GM12865 (cell line): ENCODE measurements around the gene CNKSR2.

Source experiments
- DNase-seq: peaks from one replicate; pipeline ENCODE4 v3.0.0; 2010; ENCODE audit warnings: low read depth
- H3K4me3 ChIP-seq: 2 replicates; pipeline ENCODE4 v1.5.1; 2011; ENCODE audit warnings: mild to moderate bottlenecking, low read depth, low read length, control low read depth
- CTCF ChIP-seq: IDR thresholded peaks from 2 replicates; pipeline ENCODE4 v1.5.1; 2011; ENCODE audit warnings: low read length, control low read depth, low read depth, inconsistent platforms; ENCODE audit not compliant: insufficient read depth; ENCODE audit errors: missing control alignments

The CNKSR2 gene

GRCh38 chrX:21427086-21427485 is 52.9 kb downstream of the CNKSR2 start:
- DNase-seq = no peak
- no peak overlapping the region for H3K4me3 ChIP-seq
- no peak for TF ChIP-seq CTCF

GRCh38 chrX:21437036-21437435 is 62.8 kb downstream of the CNKSR2 start:
- TF ChIP-seq CTCF = no peak
- DNase-seq = no peak
- no peak overlapping the region for H3K4me3 ChIP-seq

GRCh38 chrX:21438792-21439191 is 64.6 kb downstream of the CNKSR2 start:
- TF ChIP-seq CTCF = no peak
- no peak overlapping the region for H3K4me3 ChIP-seq
- peak; percentile 3 for DNase-seq

- no peak overlapping the region for H3K4me3 ChIP-seq
- DNase-seq = no peak
- TF ChIP-seq CTCF = no peak
These were observed 66.7 kb downstream of the CNKSR2 start for GRCh38 chrX:21440911-21441310.

DNA sequence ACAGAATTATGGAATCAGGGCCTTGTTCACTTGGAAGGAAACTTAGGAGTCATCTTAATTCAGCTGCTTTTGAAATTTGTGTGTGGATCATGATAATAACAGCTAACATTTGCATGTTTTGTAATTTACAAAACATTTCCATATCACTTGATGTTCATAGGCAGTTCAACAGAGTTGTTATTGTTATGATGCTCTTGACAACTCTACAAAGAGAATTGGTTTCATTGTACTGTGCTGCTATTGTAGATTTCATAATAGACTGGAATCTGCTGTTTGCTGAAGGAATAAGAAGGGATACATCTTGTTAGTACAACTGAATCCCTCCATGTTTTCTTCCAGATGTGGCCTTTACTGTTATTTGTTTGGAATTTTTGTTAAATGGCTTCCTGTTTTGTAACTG is 83.5 kb downstream of the CNKSR2 start:
- DNase-seq = no peak
- H3K4me3 ChIP-seq = no peak overlapping the region
- TF ChIP-seq CTCF = no peak

- TF ChIP-seq CTCF = no peak
- DNase-seq = no peak
- no peak overlapping the region for H3K4me3 ChIP-seq
These were observed 94.9 kb downstream of the CNKSR2 start for GRCh38 chrX:21469071-21469470.

DNA sequence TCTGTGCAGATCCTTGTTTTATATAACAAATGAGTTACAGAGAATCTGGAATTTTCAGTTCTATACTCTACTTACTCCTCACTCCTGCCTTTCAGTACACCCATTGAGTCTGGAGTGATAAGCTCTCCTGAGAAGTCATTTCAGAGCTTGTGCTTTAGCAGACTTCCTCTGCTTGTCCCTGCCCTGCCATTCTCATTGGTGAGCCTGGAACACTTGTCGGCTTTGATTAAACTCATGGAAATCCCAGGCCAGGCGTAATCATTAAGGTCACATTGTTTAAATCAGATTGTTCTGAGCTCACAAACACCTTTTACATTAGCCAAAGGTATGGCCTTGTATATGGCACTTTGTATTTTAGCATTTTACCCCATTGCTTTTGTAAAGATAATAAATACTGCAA is 102.7 kb downstream of the CNKSR2 start:
- H3K4me3 ChIP-seq = no peak overlapping the region
- TF ChIP-seq CTCF = no peak
- no peak for DNase-seq
